GM21717 (cell line): ENCODE data around the gene OLFML2B.

ENCODE experiments used
- ATAC-seq: cut with Tn5 transposase; IDR thresholded peaks from one replicate; pipeline ENCODE4 v1.9.1; 2021; ENCODE audit warnings: mild to moderate bottlenecking, moderate library complexity; ENCODE audit not compliant: unreplicated experiment

The OLFML2B gene

GRCh38 chr1:162008799-162009198 is 14.9 kb downstream of the OLFML2B start:
- no peak for ATAC-seq

GRCh38 chr1:162007466-162007865 is 16.2 kb downstream of the OLFML2B start:
- ATAC-seq, result no peak

- no peak for ATAC-seq
Measured at GRCh38 chr1:162006081-162006480, 17.6 kb downstream of the OLFML2B start.

GRCh38 chr1:162004441-162004950 is 19.2 kb downstream of the OLFML2B start:
- no peak for ATAC-seq

- ATAC-seq, result no peak
Measured at GRCh38 chr1:162003830-162004215, 19.8 kb downstream of the OLFML2B start.

- ATAC-seq, result no peak
Measured at GRCh38 chr1:162003061-162003829, 20.4 kb downstream of the OLFML2B start.

- ATAC-seq, result no peak
Measured at GRCh38 chr1:162000053-162000420, 23.6 kb downstream of the OLFML2B start.

- no peak for ATAC-seq
Measured at GRCh38 chr1:161999301-162000052, 24.2 kb downstream of the OLFML2B start.

GRCh38 chr1:161998811-161999210 is 24.9 kb downstream of the OLFML2B start:
- no peak for ATAC-seq

GRCh38 chr1:161997152-161997551 is 26.5 kb downstream of the OLFML2B start:
- no peak for ATAC-seq

- ATAC-seq, result no peak
Measured at GRCh38 chr1:161994175-161994668, 29.4 kb downstream of the OLFML2B start.

GRCh38 chr1:161993576-161993975 is 30.1 kb downstream of the OLFML2B start:
- no peak for ATAC-seq

- ATAC-seq, result no peak
Measured at GRCh38 chr1:161989786-161990185, 33.9 kb downstream of the OLFML2B start.

GRCh38 chr1:161989108-161989507 is 34.6 kb downstream of the OLFML2B start:
- no peak for ATAC-seq

GRCh38 chr1:161988413-161988812 is 35.3 kb downstream of the OLFML2B start:
- no peak for ATAC-seq

- ATAC-seq, result no peak
Measured at GRCh38 chr1:161987872-161988271, 35.8 kb downstream of the OLFML2B start.

- ATAC-seq, result no peak
Measured at GRCh38 chr1:161987303-161987702, 36.4 kb downstream of the OLFML2B start.

- no peak for ATAC-seq
Measured at GRCh38 chr1:161986328-161986727, 37.3 kb downstream of the OLFML2B start.

GRCh38 chr1:161985301-161985822 is 38.3 kb downstream of the OLFML2B start:
- ATAC-seq, result no peak

GRCh38 chr1:161983725-161984124 is 39.9 kb downstream of the OLFML2B start:
- ATAC-seq, result no peak

- ATAC-seq, result no peak
Measured at GRCh38 chr1:161982917-161983316, 40.8 kb downstream of the OLFML2B start.

GRCh38 chr1:161982507-161982895 is 41.2 kb downstream of the OLFML2B start:
- no peak for ATAC-seq
